Activated CD4-positive, alpha-beta memory T cell treated with anti-CD3 and anti-CD28 coated beads for 36 hours (primary cell): ENCODE measurements around the gene ZNF683. TPM values are rescaled to one million over a fixed set of nuclear protein-coding genes. Genes with fewer than 3 reads are reported as not detected.
"Not testable (repeated sequence)": the region's sequence is repeated elsewhere in the genome, so short reads cannot be mapped to it uniquely, and the experiment has no call there.

ENCODE experiments used
- CTCF ChIA-PET: fragments of 350-600 bp; sonication (Branson Sonifier 250); formaldehyde crosslinking; loops from one replicate; lab custom pipeline; 2021; ENCODE audit warnings: antibody characterized with exemption, inconsistent platforms; lab: Charles Lee
- POLR2A ChIA-PET: fragments of 350-600 bp; sonication (Branson Sonifier 250); formaldehyde crosslinking; loops from one replicate; lab custom pipeline; 2021; ENCODE audit warnings: antibody characterized with exemption; lab: Charles Lee
- DNase-seq: peaks from one replicate; pipeline ENCODE4 v3.0.0-alpha.2; 2020
- H3K27ac Mint-ChIP-seq: one replicate; pipeline ENCODE4 v1.8.0; 2021; ENCODE audit warnings: mixed read lengths
- H3K27me3 Mint-ChIP-seq: one replicate; pipeline ENCODE4 v1.8.0; 2021; ENCODE audit warnings: mixed read lengths
- H3K36me3 Mint-ChIP-seq: one replicate; pipeline ENCODE4 v1.8.0; 2021; ENCODE audit warnings: mixed read lengths
- H3K4me1 Mint-ChIP-seq: one replicate; pipeline ENCODE4 v1.8.0; 2021; ENCODE audit warnings: low read depth, mixed read lengths
- H3K4me3 Mint-ChIP-seq: one replicate; pipeline ENCODE4 v1.8.0; 2021; ENCODE audit warnings: mild to moderate bottlenecking, mixed read lengths
- H3K9me3 Mint-ChIP-seq: one replicate; pipeline ENCODE4 v1.8.0; 2021; ENCODE audit warnings: mixed read lengths
- intact Hi-C: fragments of 100-400 bp; cut with micrococcal nuclease; formaldehyde crosslinking; loops from one replicate; pipeline ENCODE4 v1.15.1; 2023
- total RNA-seq, 2 experiments: library from RNA; stranded (reverse); gene quantifications; one replicate each; pipeline ENCODE4 v1.2.3, GENCODE V29; 2021

The ZNF683 gene
- total RNA-seq, 2 experiments from 2014 or later, result not detected

DNA sequence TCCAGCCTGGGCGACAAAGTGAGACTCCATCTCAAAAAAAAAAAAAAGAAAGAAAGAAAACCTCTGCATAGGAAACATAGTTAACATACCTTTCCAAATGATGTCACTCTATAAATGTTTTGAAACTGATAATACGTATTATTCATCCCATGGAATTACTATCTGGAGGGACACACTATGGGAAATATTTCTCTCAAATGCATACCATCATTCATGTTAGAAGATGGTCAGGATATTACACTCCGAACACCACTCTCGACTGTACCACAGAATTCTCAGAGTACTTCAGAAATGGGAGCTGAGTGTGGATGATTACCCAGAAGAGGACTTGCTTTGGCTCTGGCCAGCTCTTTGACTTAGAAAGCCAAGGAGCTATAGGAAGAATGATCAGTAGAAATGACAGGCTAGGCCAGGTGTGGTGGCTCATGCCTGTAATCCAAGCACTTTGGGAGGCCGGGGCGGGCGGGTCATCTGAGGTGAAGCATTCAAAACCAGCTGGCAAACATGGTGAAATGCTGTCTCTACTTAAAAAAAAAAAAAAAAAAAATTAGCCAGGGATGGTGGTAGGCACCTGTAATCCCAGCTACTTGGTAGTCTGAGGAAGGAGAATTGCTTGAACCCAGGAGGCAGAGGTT is 32.8 kb upstream of the ZNF683 start:
- no peak for DNase-seq
- intact Hi-C loops, result no loop called here
- Mint-ChIP-seq H3K4me1 (peaks cover 15% of the 10 kb centered on the region), H3K36me3 (no peaks in the 10 kb centered on the region), H3K27ac (no peak overlapping the region), H3K9me3 (no peaks in the 10 kb centered on the region), H3K27me3 (peaks cover 28% of the 10 kb centered on the region), H3K4me3 (no peak overlapping the region)
- ChIA-PET POLR2A (no interaction called here), CTCF (interaction anchor here (0.5 to 4.5 kb wide), 4 partner anchors 10 to 129 kb away, joined by 3 to 40 read pairs (median 5); no protein-coding TSS in a partner anchor)

DNA sequence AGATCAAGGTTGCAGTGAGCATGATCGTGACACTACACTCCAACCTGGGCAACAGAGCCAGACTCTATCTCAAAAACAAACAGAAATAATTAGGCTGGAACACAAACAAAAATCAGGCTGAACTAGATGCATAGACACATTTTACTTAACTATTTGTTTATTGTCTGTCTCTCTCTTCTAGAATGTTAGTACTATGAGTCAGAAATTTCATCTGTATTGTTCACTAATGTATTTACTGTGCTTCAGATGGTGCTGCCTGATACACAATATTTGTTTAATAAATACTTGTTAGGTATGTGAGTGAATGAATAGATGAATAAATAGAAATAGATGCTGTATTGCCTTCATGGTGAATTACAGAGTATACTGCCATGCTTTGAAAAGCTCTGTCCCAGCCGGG is 32.1 kb upstream of the ZNF683 start:
- ChIA-PET CTCF (interaction anchor here (0.7 kb wide), 1 partner anchor 96 kb away, joined by 4 read pairs; no protein-coding TSS in a partner anchor), POLR2A (no interaction called here)
- DNase-seq, result no peak
- Mint-ChIP-seq H3K27me3 (peaks cover 25% of the 10 kb centered on the region), H3K27ac (no peak overlapping the region), H3K9me3 (no peaks in the 10 kb centered on the region), H3K4me3 (no peak overlapping the region), H3K4me1 (peaks cover 13% of the 10 kb centered on the region), H3K36me3 (no peaks in the 10 kb centered on the region)
- intact Hi-C loops, result no loop called here

DNA sequence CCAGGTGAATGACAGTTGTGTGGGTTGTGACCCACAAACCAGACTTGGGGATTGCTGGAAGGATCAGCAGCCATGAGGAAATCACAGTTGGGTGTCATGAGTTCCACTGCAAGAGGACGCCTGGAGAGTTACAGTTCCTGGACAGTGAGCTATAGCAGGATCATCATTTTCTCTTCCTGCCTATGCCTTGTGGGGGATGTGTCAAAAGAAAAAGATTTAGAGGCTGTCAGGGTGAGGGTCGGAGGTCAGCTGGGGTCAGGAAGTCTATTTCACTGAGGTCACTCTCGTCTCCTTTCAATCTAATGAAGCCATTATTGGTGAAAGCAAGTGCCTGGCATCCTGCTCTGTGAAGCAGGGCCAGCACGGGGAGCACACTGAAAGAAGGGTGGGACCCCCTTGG is 31.1 kb upstream of the ZNF683 start:
- ChIA-PET CTCF (no interaction called here), POLR2A (no interaction called here)
- no peak overlapping the region for H3K4me3 Mint-ChIP-seq
- no peak for DNase-seq
- H3K36me3 Mint-ChIP-seq, result no peaks in the 10 kb centered on the region
- intact Hi-C loops, result no loop called here
- H3K4me1 Mint-ChIP-seq, result peaks cover 3% of the 10 kb centered on the region
- H3K27ac Mint-ChIP-seq, result no peak overlapping the region
- H3K9me3 Mint-ChIP-seq, result no peaks in the 10 kb centered on the region
- H3K27me3 Mint-ChIP-seq, result peaks cover 15% of the 10 kb centered on the region

DNA sequence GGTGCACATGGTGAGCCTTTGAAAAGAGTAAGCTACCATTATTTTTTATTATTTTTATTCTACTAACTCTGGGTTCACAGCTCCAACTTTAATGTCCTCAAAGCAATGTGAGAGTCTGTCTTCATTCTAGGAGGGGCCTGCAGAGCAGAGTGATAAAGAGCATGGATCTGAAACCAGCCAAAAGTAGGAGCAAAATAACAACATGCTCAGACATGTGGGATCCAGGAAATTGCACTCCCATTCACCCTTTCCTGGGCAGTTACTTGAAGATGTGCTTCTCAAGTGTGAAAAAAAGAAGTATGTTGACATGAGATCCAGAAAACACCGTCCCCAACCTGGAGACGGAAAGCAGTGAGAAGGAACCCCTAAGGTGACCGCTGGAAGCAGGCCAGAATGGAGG is 29.3 kb upstream of the ZNF683 start:
- POLR2A ChIA-PET, result no interaction called here
- no peak for DNase-seq
- intact Hi-C loops, result no loop called here
- H3K27me3 Mint-ChIP-seq, result peaks cover 13% of the 10 kb centered on the region
- no peak overlapping the region for H3K27ac Mint-ChIP-seq
- no peaks in the 10 kb centered on the region for H3K4me1 Mint-ChIP-seq
- H3K4me3 Mint-ChIP-seq, result no peak overlapping the region
- no peaks in the 10 kb centered on the region for H3K36me3 Mint-ChIP-seq
- CTCF ChIA-PET, result interaction anchor here (1.7 kb wide), 1 partner anchor 15 kb away, joined by 10 read pairs; no protein-coding TSS in a partner anchor
- H3K9me3 Mint-ChIP-seq, result no peaks in the 10 kb centered on the region

DNA sequence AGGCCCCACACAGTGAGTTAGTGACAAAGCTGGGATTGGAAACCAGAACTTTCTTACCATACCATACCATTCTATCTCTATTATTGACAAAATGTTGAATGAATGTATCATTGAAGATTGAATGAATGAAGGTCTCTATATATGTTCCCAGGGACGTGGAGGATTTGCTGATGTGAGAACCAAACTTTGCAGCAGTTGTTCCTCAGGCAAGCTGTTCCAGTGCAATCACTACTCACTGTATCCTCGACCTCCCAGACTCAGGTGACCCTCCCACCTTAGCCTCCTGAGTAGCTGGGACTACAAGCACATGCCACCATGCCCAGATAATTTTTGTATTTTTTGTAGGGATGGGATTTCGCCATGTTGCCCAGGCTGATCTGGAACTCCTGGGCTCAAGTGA is 26.5 kb upstream of the ZNF683 start:
- CTCF ChIA-PET, result interaction anchor here (1.0 to 2.7 kb wide), 5 partner anchors 16 to 229 kb away, joined by 3 to 18 read pairs (median 3); partner anchors contain the start of gene ZNF593
- intact Hi-C loops, result loop anchor here (5.0 kb wide), 1 partner anchor 37 kb away; no protein-coding TSS in a partner anchor
- no peaks in the 10 kb centered on the region for H3K9me3 Mint-ChIP-seq
- peaks cover 5% of the 10 kb centered on the region for H3K4me1 Mint-ChIP-seq
- H3K27ac Mint-ChIP-seq, result no peak overlapping the region
- POLR2A ChIA-PET, result no interaction called here
- no peak overlapping the region for H3K4me3 Mint-ChIP-seq
- no peak for DNase-seq
- peaks cover 10% of the 10 kb centered on the region for H3K27me3 Mint-ChIP-seq
- no peaks in the 10 kb centered on the region for H3K36me3 Mint-ChIP-seq

DNA sequence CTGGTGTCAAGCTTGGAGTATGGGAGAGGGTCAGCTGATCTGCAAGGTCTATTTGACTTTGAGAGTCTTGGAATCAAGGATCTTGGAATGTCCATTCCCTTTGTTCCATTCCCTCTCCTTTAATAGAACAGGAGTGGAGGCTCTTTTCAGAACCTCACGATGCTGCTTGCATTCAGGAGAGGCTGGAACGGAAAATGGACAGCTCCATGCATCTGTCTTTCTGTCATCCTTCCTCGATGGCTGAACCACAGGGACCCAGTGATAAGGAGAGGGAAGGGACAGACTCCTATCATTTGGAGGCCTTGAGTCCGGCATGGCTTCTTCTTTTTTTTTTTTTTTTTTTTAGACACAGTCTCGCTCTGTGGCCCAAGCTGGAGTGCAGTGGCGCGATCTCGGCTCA is 23.2 kb upstream of the ZNF683 start:
- intact Hi-C loops, result loop anchor here (1.0 to 5.0 kb wide), 2 partner anchors 17 to 33 kb away; no protein-coding TSS in a partner anchor
- ChIA-PET POLR2A (no interaction called here), CTCF (interaction anchor here (0.6 to 4.2 kb wide), 8 partner anchors 10 to 226 kb away, joined by 3 to 25 read pairs (median 6); partner anchors contain the start of genes CEP85 and ZNF593)
- Mint-ChIP-seq H3K36me3 (no peaks in the 10 kb centered on the region), H3K27me3 (peaks cover 1% of the 10 kb centered on the region), H3K4me3 (no peak overlapping the region), H3K4me1 (peaks cover 14% of the 10 kb centered on the region), H3K27ac (no peak overlapping the region), H3K9me3 (no peaks in the 10 kb centered on the region)
- no peak for DNase-seq

DNA sequence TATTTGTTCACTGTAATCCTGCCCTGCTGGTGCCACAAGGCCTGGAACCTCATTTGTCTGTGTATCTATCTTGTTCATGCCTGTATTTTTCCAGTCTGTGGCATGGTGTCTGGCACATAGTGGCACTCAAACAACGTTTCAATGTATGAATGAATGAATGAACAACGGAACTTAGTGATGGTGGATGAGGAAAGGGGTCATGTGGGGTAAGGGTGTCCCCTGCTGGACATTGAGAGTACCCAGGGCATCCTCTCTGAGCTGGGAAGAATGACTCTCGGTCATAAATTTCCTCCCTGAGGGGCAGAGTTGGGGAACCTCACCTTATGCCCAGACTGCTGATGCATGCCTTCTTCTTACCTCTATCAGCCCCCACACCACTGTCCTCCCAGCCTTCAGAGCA is 18.9 kb upstream of the ZNF683 start:
- H3K27me3 Mint-ChIP-seq, result no peaks in the 10 kb centered on the region
- POLR2A ChIA-PET, result interaction anchor here (1.1 kb wide), 1 partner anchor 17 kb away, joined by 3 read pairs; no protein-coding TSS in a partner anchor
- H3K4me1 Mint-ChIP-seq, result peaks cover 34% of the 10 kb centered on the region
- CTCF ChIA-PET, result interaction anchor here (0.6 to 1.9 kb wide), 16 partner anchors 8 to 247 kb away, joined by 3 to 17 read pairs (median 5); partner anchors contain the start of genes FAM110D and ZNF683
- intact Hi-C loops, result loop anchor here (2.0 kb wide), 1 partner anchor 71 kb away; no protein-coding TSS in a partner anchor
- peak; percentile 64 for DNase-seq
- H3K36me3 Mint-ChIP-seq, result no peaks in the 10 kb centered on the region
- no peak overlapping the region for H3K4me3 Mint-ChIP-seq
- no peaks in the 10 kb centered on the region for H3K9me3 Mint-ChIP-seq
- peak overlapping the region; percentile 9 for H3K27ac Mint-ChIP-seq

DNA sequence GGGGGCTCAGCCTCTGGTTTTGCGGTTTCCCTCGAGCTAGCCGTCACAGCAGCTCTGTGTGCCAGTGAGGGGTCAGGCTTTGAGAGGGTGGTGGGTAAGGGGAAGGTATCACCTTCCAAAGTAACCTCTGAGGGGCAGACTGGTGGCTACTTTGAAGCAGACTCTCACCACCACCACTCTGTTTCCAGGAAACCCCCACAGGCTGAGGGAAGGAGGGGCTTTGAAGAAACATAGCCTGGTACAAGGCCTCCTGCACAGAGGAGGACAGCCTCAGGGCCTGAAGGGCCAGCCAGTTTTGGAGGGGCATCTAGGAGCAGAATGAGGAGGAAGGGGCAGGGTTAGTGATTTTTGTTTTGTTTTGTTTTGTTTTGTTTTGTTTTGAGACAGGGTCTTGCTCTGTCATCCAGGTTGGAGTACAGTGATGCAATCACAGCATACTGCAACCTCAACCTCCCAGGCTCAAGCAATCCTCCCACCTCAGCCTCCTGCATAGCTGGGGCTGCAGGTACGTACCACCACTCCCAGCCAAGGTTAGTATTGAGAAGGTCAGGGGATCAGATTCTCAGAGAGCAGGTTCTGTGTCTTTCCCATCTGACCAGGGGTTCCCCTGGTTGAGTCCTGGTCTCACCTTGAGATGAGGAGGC is 17.2 kb upstream of the ZNF683 start:
- intact Hi-C loops, result loop anchor here (2.0 kb wide), 1 partner anchor 69 kb away; no protein-coding TSS in a partner anchor
- ChIA-PET CTCF (interaction anchor here (0.8 to 1.6 kb wide), 3 partner anchors 15 to 220 kb away, joined by 3 to 4 read pairs (median 3); partner anchors contain the start of gene ZNF593), POLR2A (no interaction called here)
- Mint-ChIP-seq H3K36me3 (no peaks in the 10 kb centered on the region), H3K27me3 (no peaks in the 10 kb centered on the region), H3K9me3 (no peaks in the 10 kb centered on the region), H3K27ac (no peak overlapping the region), H3K4me3 (no peak overlapping the region), H3K4me1 (peaks cover 42% of the 10 kb centered on the region)
- DNase-seq, result no peak

DNA sequence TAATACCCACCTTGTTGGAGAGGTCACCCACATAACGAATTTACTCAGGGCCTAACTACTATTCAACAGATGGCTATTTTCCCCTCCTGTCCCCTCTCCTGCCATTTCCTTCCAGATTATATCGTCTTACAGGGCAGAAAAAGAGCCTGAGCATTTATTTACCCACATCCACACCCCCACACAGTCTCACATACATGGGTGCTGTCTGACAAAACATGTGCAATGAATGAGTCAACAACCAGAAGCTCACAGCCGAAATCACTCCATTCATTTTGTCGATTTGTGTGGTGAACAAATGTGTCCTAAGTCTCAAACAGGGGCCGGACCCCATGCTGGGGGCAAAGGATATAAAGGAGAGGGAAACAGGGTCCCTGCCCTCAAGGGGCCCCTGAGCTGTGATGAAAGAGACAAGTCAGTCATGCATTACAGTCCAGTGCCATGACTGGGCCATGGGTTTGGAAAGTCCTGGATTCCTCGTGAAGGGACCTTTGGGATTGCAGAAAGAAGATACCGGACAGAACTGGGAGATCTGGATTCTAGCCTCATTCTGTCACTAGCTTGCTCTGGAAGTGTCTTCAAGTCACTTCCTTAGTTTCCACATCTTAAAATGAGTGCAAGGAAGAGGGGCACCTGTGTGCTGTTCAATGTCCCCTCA is 16.4 kb upstream of the ZNF683 start:
- H3K27me3 Mint-ChIP-seq, result no peaks in the 10 kb centered on the region
- H3K36me3 Mint-ChIP-seq, result no peaks in the 10 kb centered on the region
- ChIA-PET CTCF (interaction anchor here (0.8 to 1.6 kb wide), 4 partner anchors 14 to 219 kb away, joined by 3 to 4 read pairs (median 3); partner anchors contain the start of gene ZNF593), POLR2A (no interaction called here)
- no peak for DNase-seq
- peaks cover 48% of the 10 kb centered on the region for H3K4me1 Mint-ChIP-seq
- H3K4me3 Mint-ChIP-seq, result no peak overlapping the region
- intact Hi-C loops, result no loop called here
- H3K9me3 Mint-ChIP-seq, result no peaks in the 10 kb centered on the region
- H3K27ac Mint-ChIP-seq, result no peak overlapping the region

DNA sequence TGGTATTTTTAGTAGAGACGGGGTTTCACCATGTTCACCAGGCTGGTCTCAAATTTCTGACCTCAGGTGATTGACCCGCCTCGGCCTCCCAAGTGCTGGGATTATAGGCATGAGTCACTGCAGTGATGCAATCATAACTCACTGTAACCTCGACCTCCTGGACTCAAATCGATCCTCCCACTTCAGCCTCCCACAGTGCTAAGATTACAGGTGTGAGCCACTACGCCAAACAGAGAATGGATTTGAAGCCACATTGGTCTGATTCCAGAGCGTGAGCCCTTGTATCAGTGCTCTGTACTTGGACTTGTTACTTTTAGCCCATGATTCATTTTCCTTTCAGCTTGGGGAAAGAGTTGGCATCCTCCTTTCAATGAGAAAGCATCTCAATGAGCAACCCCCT is 14.9 kb upstream of the ZNF683 start:
- no peak overlapping the region for H3K27ac Mint-ChIP-seq
- peaks cover 48% of the 10 kb centered on the region for H3K4me1 Mint-ChIP-seq
- H3K27me3 Mint-ChIP-seq, result no peaks in the 10 kb centered on the region
- ChIA-PET POLR2A (no interaction called here), CTCF (interaction anchor here (0.7 to 1.3 kb wide), 2 partner anchors 30 to 39 kb away, joined by 3 read pairs; no protein-coding TSS in a partner anchor)
- DNase-seq, result peak; percentile 31
- no peak overlapping the region for H3K4me3 Mint-ChIP-seq
- H3K9me3 Mint-ChIP-seq, result no peaks in the 10 kb centered on the region
- intact Hi-C loops, result no loop called here
- no peaks in the 10 kb centered on the region for H3K36me3 Mint-ChIP-seq

DNA sequence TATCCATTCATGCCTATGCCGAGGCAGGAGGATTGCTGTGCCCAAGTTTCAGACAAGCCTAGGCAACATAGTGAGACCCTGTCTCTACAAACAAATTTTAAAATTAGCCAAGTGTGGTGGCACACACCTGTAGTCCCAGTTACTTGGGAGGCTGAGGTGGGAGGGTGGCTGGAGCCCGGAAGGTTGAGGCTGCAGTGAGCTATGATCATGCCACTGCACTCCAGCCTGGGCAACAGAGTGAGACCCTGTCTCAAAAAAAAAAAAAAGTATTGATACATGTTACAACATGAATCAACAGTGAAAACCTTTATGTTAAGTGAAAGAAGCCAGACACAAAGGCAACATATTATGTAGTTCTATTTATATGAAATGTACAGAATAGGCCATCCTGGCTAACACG is 12.5 kb upstream of the ZNF683 start:
- peaks cover 41% of the 10 kb centered on the region for H3K4me1 Mint-ChIP-seq
- H3K4me3 Mint-ChIP-seq, POLR2A ChIA-PET: not testable (repeated sequence)

DNA sequence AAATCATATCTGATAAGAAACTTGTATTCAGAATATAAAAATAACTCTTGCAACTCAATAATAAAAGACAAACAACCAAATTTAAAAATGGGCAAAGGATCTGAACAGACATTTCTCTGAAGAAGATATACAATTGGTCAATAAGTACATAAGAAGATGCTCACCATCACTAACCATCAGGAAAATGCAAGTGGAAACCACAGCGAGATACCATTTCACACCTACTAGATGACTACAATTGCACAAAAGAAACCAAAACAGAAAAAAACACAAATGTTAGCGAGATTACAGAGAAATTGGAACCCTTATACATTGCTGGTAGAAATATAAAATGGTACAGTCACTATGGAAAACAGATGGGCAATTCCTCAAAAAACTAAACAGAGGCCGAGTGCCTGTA is 11.5 kb upstream of the ZNF683 start:
- Mint-ChIP-seq H3K4me3 (peak overlapping the region; percentile 5), H3K27ac (no peak overlapping the region), H3K9me3 (no peaks in the 10 kb centered on the region), H3K4me1 (peaks cover 37% of the 10 kb centered on the region), H3K36me3 (no peaks in the 10 kb centered on the region), H3K27me3 (no peaks in the 10 kb centered on the region)
- ChIA-PET CTCF (no interaction called here), POLR2A (no interaction called here)
- no peak for DNase-seq
- intact Hi-C loops, result no loop called here

More for the DNA sequence above, 12.5 kb upstream of the ZNF683 start:
- H3K27me3 Mint-ChIP-seq, DNase-seq, H3K36me3 Mint-ChIP-seq, H3K27ac Mint-ChIP-seq, H3K9me3 Mint-ChIP-seq, intact Hi-C loops, CTCF ChIA-PET: not testable (repeated sequence)
